Liver (tissue), 9 donors: ENCODE results near the gene GCGR. TPM values are rescaled to one million over a fixed set of nuclear protein-coding genes. Genes with fewer than 3 reads are reported as not detected.
"Not testable (repeated sequence)": the region's sequence is repeated elsewhere in the genome, so short reads cannot be mapped to it uniquely, and the experiment has no call there.

Experiments used
- DNase-seq: peaks from one replicate; pipeline ENCODE4 v3.0.0-alpha.2; 2017; ENCODE audit warnings: low spot score
- H3K27ac ChIP-seq, 2 donors: one replicate each; pipeline ENCODE4 v1.7.0; 2013; ENCODE audit warnings: inconsistent platforms in 2 of 2, low read length in 2 of 2, control low read depth in 1 of 2, low read depth in 1 of 2, mild to moderate bottlenecking in 1 of 2
- H3K27me3 ChIP-seq, 4 donors: one replicate each; pipeline versions ENCODE4 v1.6.1 to v1.7.0; 2013; ENCODE audit warnings: low read length in 3 of 4, inconsistent platforms in 1 of 4, mild to moderate bottlenecking in 1 of 4, moderate library complexity in 1 of 4; ENCODE audit not compliant: control insufficient read depth in 4 of 4, insufficient read depth in 4 of 4
- H3K36me3 ChIP-seq, 4 donors: one replicate each; pipeline versions ENCODE4 v1.6.1 to v1.7.0; 2013; ENCODE audit warnings: low read length in 3 of 4, mild to moderate bottlenecking in 3 of 4, low read depth in 1 of 4, moderate library complexity in 1 of 4; ENCODE audit not compliant: control insufficient read depth in 4 of 4, insufficient read depth in 3 of 4
- H3K4me1 ChIP-seq, 4 donors: one replicate each; pipeline versions ENCODE4 v1.6.1 to v1.7.0; 2013; ENCODE audit warnings: low read length in 3 of 4, mild to moderate bottlenecking in 3 of 4, moderate library complexity in 1 of 4; ENCODE audit not compliant: control insufficient read depth in 4 of 4, insufficient read depth in 4 of 4
- H3K4me3 ChIP-seq, 3 donors: one replicate each; pipeline versions ENCODE4 v1.6.1 to v1.7.0; 2013; ENCODE audit warnings: low read length in 3 of 3, control low read depth in 1 of 3, low read depth in 1 of 3, mild to moderate bottlenecking in 1 of 3
- H3K9ac ChIP-seq, 2 donors: one replicate each; pipeline ENCODE4 v1.7.0; 2013; ENCODE audit warnings: low read length in 2 of 2, mild to moderate bottlenecking in 2 of 2, moderate library complexity in 2 of 2, control low read depth in 1 of 2, low read depth in 1 of 2
- H3K9me3 ChIP-seq, 4 donors: one replicate each; pipeline versions ENCODE4 v1.6.1 to v1.7.0; 2013; ENCODE audit warnings: low read length in 3 of 4; ENCODE audit not compliant: control insufficient read depth in 4 of 4
- EGR1 ChIP-seq, 2 donors: IDR thresholded peaks; 2 replicates each; pipeline ENCODE4 v1.6.1; 2016 to 2018; ENCODE audit warnings: antibody characterized with exemption in 2 of 2, low read depth in 2 of 2
- FOXA1 ChIP-seq: IDR thresholded peaks from 2 replicates; pipeline ENCODE4 v1.6.1; 2016; ENCODE audit warnings: antibody characterized with exemption
- FOXA2 ChIP-seq: IDR thresholded peaks from 2 replicates; pipeline ENCODE4 v1.6.1; 2016; ENCODE audit warnings: antibody characterized with exemption
- GABPA ChIP-seq, 2 donors: IDR thresholded peaks in 1 of 2; conservative IDR thresholded peaks in 1 of 2; 2 replicates each; pipeline ENCODE4 v1.6.1; 2016; ENCODE audit warnings: antibody characterized with exemption in 2 of 2, mild to moderate bottlenecking in 1 of 2, moderate library complexity in 1 of 2
- HNF4A ChIP-seq, 2 donors: conservative IDR thresholded peaks; 2 replicates each; pipeline ENCODE4 v1.6.1; 2016; ENCODE audit warnings: antibody characterized with exemption in 2 of 2, mild to moderate bottlenecking in 2 of 2
- HNF4G ChIP-seq: IDR thresholded peaks from 2 replicates; pipeline ENCODE4 v1.6.1; 2016; ENCODE audit warnings: antibody characterized with exemption
- JUND ChIP-seq, 2 donors: IDR thresholded peaks; 2 replicates each; pipeline ENCODE4 v1.6.1; 2016; ENCODE audit warnings: antibody characterized with exemption in 2 of 2
- MAX ChIP-seq: IDR thresholded peaks from 2 replicates; pipeline ENCODE4 v1.6.1; 2016; ENCODE audit warnings: antibody characterized with exemption
- NR2F2 ChIP-seq: IDR thresholded peaks from 2 replicates; pipeline ENCODE4 v1.6.1; 2016; ENCODE audit warnings: antibody characterized with exemption
- RAD21 ChIP-seq, 2 donors: IDR thresholded peaks; 2 replicates each; pipeline ENCODE4 v1.6.1; 2016; ENCODE audit warnings: antibody characterized with exemption in 2 of 2, mild to moderate bottlenecking in 2 of 2
- RXRA ChIP-seq, 2 donors: IDR thresholded peaks; 2 replicates each; pipeline ENCODE4 v1.6.1; 2017 to 2018; ENCODE audit warnings: antibody characterized with exemption in 2 of 2, mild to moderate bottlenecking in 1 of 2
- SP1 ChIP-seq: IDR thresholded peaks from 2 replicates; pipeline ENCODE4 v1.6.1; 2018; ENCODE audit warnings: antibody characterized with exemption, mild to moderate bottlenecking
- TAF1 ChIP-seq: conservative IDR thresholded peaks from 2 replicates; pipeline ENCODE4 v1.6.1; 2016; ENCODE audit warnings: antibody characterized with exemption, mild to moderate bottlenecking
- YY1 ChIP-seq: IDR thresholded peaks from 2 replicates; pipeline ENCODE4 v1.6.1; 2016; ENCODE audit warnings: antibody characterized with exemption, mild to moderate bottlenecking
- WGBS: extraction: QIAGEN DNeasy Blood & Tissue Kit; methylation state at CpG from one replicate; pipeline ENCODE4 v1.1.7; 2013; 5-methylcytosine and 5-hydroxymethylcytosine counted together
- polyA plus RNA-seq, 2 donors: library from polyadenylated mRNA; stranded (reverse) in 1 of 2; unstranded in 1 of 2; fragments of 200-250 nt in 1 of 2; fragments of >200 nt in 1 of 2; fragmentation: Nextera tagmentation in 1 of 2; extraction: Ambion mirVana in 1 of 2; gene quantifications; one replicate each; pipeline versions ENCODE4 v1.2.1 to v1.2.3, GENCODE V29; 2013 to 2015
- total RNA-seq, 2 donors: library from RNA; depleted of rRNA; stranded (reverse); fragments of >200 nt; gene quantifications; one replicate each; pipeline ENCODE4 v1.2.3, GENCODE V29; 2014
- TF ChIP-seq, protein P1 (sequence below): IDR thresholded peaks from 2 replicates; pipeline ENCODE4 v1.6.1; 2016; ENCODE audit warnings: antibody characterized with exemption, mild to moderate bottlenecking
- TF ChIP-seq, protein P2 (sequence below): IDR thresholded peaks from 2 replicates; pipeline ENCODE4 v1.6.1; 2016; ENCODE audit warnings: antibody characterized with exemption
- TF ChIP-seq, protein P3 (sequence below): IDR thresholded peaks from 2 replicates; pipeline ENCODE4 v1.6.1; 2016; ENCODE audit warnings: antibody characterized with exemption
- TF ChIP-seq, protein P4 (sequence below): fragments of 150-350 bp; IDR thresholded peaks from 2 replicates; pipeline ENCODE4 v1.5.1; 2017; ENCODE audit warnings: improper control_type of control experiment, low read depth, low read length; ENCODE audit not compliant: missing input control
- donor health status: healthy.
- donor health status: healthy.
- donor health status: healthy.
- donor health status: healthy.
- donor health status: healthy.

GCGR gene
- total and polyA plus RNA-seq, 4 donors = 20.7 to 72.0 (median 48.9) TPM

GRCh38 chr17:81838753-81839255 is 34.9 kb downstream of the GCGR start (continued):
- TF ChIP-seq, protein P1, sequence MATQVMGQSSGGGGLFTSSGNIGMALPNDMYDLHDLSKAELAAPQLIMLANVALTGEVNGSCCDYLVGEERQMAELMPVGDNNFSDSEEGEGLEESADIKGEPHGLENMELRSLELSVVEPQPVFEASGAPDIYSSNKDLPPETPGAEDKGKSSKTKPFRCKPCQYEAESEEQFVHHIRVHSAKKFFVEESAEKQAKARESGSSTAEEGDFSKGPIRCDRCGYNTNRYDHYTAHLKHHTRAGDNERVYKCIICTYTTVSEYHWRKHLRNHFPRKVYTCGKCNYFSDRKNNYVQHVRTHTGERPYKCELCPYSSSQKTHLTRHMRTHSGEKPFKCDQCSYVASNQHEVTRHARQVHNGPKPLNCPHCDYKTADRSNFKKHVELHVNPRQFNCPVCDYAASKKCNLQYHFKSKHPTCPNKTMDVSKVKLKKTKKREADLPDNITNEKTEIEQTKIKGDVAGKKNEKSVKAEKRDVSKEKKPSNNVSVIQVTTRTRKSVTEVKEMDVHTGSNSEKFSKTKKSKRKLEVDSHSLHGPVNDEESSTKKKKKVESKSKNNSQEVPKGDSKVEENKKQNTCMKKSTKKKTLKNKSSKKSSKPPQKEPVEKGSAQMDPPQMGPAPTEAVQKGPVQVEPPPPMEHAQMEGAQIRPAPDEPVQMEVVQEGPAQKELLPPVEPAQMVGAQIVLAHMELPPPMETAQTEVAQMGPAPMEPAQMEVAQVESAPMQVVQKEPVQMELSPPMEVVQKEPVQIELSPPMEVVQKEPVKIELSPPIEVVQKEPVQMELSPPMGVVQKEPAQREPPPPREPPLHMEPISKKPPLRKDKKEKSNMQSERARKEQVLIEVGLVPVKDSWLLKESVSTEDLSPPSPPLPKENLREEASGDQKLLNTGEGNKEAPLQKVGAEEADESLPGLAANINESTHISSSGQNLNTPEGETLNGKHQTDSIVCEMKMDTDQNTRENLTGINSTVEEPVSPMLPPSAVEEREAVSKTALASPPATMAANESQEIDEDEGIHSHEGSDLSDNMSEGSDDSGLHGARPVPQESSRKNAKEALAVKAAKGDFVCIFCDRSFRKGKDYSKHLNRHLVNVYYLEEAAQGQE = no peak
- TF ChIP-seq, protein P2, sequence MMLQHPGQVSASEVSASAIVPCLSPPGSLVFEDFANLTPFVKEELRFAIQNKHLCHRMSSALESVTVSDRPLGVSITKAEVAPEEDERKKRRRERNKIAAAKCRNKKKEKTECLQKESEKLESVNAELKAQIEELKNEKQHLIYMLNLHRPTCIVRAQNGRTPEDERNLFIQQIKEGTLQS = no peak
- TF ChIP-seq JUND (IDR thresholded peaks at IDR 0.05) = no peak
- TF ChIP-seq MAX = no peak

- Histone ChIP-seq H3K27ac (no peak overlapping the region), H3K27me3 (no peaks in the 10 kb centered on the region), H3K9me3 (no peaks in the 10 kb centered on the region), H3K9ac (no peak overlapping the region), H3K4me3 (no peak overlapping the region), H3K36me3 (peaks cover 4 to 15% (median 9%) of the 10 kb centered on the region in 4 donors), H3K4me1 (peaks cover 3 to 30% (median 23%) of the 10 kb centered on the region in 4 donors)
- DNase-seq = no peak
- WGBS = 91% methylated on average over 15 of the region's 15 CpGs
- no peak for TF ChIP-seq TAF1
- TF ChIP-seq MAX = no peak
- TF ChIP-seq EGR1 (IDR thresholded peaks at IDR 0.05; ENCODE audit: low read depth in 2 of 2) = no peak
- TF ChIP-seq, protein P2 = no peak
- TF ChIP-seq YY1 = no peak
- no peak for TF ChIP-seq RXRA (IDR thresholded peaks at IDR 0.05)
- no peak for TF ChIP-seq NR2F2
- TF ChIP-seq HNF4A (conservative IDR thresholded peaks at IDR 0.05) = no peak
- TF ChIP-seq RAD21 (IDR thresholded peaks at IDR 0.05) = no peak
- TF ChIP-seq FOXA1 = no peak
- no peak for TF ChIP-seq FOXA2
- no peak for TF ChIP-seq SP1
- TF ChIP-seq, protein P3, sequence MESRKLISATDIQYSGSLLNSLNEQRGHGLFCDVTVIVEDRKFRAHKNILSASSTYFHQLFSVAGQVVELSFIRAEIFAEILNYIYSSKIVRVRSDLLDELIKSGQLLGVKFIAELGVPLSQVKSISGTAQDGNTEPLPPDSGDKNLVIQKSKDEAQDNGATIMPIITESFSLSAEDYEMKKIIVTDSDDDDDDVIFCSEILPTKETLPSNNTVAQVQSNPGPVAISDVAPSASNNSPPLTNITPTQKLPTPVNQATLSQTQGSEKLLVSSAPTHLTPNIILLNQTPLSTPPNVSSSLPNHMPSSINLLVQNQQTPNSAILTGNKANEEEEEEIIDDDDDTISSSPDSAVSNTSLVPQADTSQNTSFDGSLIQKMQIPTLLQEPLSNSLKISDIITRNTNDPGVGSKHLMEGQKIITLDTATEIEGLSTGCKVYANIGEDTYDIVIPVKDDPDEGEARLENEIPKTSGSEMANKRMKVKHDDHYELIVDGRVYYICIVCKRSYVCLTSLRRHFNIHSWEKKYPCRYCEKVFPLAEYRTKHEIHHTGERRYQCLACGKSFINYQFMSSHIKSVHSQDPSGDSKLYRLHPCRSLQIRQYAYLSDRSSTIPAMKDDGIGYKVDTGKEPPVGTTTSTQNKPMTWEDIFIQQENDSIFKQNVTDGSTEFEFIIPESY = no peak
- TF ChIP-seq, protein P1 = no peak
- TF ChIP-seq HNF4G = no peak
- TF ChIP-seq, protein P4, sequence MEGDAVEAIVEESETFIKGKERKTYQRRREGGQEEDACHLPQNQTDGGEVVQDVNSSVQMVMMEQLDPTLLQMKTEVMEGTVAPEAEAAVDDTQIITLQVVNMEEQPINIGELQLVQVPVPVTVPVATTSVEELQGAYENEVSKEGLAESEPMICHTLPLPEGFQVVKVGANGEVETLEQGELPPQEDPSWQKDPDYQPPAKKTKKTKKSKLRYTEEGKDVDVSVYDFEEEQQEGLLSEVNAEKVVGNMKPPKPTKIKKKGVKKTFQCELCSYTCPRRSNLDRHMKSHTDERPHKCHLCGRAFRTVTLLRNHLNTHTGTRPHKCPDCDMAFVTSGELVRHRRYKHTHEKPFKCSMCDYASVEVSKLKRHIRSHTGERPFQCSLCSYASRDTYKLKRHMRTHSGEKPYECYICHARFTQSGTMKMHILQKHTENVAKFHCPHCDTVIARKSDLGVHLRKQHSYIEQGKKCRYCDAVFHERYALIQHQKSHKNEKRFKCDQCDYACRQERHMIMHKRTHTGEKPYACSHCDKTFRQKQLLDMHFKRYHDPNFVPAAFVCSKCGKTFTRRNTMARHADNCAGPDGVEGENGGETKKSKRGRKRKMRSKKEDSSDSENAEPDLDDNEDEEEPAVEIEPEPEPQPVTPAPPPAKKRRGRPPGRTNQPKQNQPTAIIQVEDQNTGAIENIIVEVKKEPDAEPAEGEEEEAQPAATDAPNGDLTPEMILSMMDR = no peak
- TF ChIP-seq GABPA (IDR thresholded peaks at IDR 0.05 in 1 of 2, conservative IDR thresholded peaks at IDR 0.05 in 1 of 2) = no peak
- TF ChIP-seq JUND (IDR thresholded peaks at IDR 0.05) = no peak
These were observed 35.4 kb downstream of the GCGR start for GRCh38 chr17:81839301-81839700.

GRCh38 chr17:81840059-81840458 is 36.1 kb downstream of the GCGR start:
- Histone ChIP-seq H3K36me3 (peaks cover 7 to 23% (median 16%) of the 10 kb centered on the region in 4 donors), H3K4me1 (peaks cover 0 to 31% (median 22%) of the 10 kb centered on the region in 4 donors)
- H3K27ac ChIP-seq, H3K9ac ChIP-seq, DNase-seq, H3K9me3 ChIP-seq, H3K4me3 ChIP-seq, H3K27me3 ChIP-seq: not testable (repeated sequence)
- 97% methylated on average over 5 of the region's 5 CpGs for WGBS
